ENCODE results near the gene PHACTR3. TPM values are rescaled to one million over a fixed set of nuclear protein-coding genes. Genes with fewer than 3 reads are reported as not detected.
"Not testable (repeated sequence)": the region's sequence is repeated elsewhere in the genome, so short reads cannot be mapped to it uniquely, and the experiment has no call there.

The PHACTR3 gene
- total RNA-seq, 2 experiments from 2014 or later, result not detected

DNA sequence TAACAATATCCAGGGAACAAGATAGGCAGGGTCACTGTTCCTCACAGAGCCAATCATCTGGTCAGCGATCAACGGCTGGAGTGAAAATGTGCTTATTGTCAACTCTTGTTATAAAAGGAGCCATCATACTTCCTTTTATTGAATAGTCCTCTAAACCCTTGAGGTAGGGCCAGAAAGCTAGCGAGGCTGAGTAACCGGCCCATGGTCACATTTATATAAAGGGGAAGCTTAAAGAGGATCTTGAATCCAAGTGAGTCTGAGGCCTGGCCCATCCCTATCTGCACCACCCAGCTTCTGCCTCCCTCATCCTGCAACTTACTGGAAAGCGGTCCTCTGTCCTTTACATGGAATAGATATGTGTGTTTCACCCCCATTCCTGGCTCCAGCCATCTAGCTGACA, 9.5 kb downstream of the PHACTR3 start:
- H3K27me3 Mint-ChIP-seq, result peaks cover 16% of the 10 kb centered on the region
- no peak overlapping the region for H3K27ac Mint-ChIP-seq
- H3K4me1 Mint-ChIP-seq, result no peaks in the 10 kb centered on the region
- no peak overlapping the region for H3K4me3 Mint-ChIP-seq
- H3K9me3 Mint-ChIP-seq (ENCODE audit: low read depth), result no peaks in the 10 kb centered on the region
- intact Hi-C loops (cut with DNase I, micrococcal nuclease), result no loop called here
- no peak for DNase-seq
- H3K36me3 Mint-ChIP-seq (ENCODE audit: low read depth), result no peaks in the 10 kb centered on the region
- ATAC-seq, result no peak
- ChIA-PET POLR2A (no interaction called here), CTCF (no interaction called here)

DNA sequence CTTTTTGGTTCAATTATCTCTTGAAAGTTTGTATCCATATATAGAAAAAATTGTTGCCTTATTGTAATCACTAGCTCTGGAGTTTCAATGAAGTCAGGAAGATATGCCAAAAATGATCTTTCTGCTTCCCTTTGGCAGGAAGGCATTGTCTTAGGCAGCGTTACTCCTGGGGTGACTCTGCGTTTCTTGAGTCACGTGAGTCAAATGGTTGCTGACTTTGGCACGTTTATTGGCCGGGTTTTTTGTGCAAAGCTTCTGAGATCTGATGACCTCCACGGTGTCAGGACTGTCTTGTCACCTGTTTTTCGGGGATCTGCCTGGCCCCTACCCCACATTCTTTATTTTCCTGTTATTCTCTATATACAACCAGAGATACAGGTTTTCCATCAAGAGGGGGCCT, 10.4 kb downstream of the PHACTR3 start:
- DNase-seq, result no peak
- Mint-ChIP-seq H3K27me3 (peaks cover 15% of the 10 kb centered on the region), H3K27ac (no peak overlapping the region), H3K9me3 (ENCODE audit: low read depth) (no peaks in the 10 kb centered on the region), H3K36me3 (ENCODE audit: low read depth) (no peaks in the 10 kb centered on the region), H3K4me3 (no peak overlapping the region), H3K4me1 (no peaks in the 10 kb centered on the region)
- ATAC-seq, result no peak
- POLR2A ChIA-PET, result interaction anchor here (0.6 kb wide), 1 partner anchor 32 kb away, joined by 3 read pairs; no protein-coding TSS in a partner anchor
- CTCF ChIA-PET, result no interaction called here
- intact Hi-C loops (cut with DNase I, micrococcal nuclease), result no loop called here

DNA sequence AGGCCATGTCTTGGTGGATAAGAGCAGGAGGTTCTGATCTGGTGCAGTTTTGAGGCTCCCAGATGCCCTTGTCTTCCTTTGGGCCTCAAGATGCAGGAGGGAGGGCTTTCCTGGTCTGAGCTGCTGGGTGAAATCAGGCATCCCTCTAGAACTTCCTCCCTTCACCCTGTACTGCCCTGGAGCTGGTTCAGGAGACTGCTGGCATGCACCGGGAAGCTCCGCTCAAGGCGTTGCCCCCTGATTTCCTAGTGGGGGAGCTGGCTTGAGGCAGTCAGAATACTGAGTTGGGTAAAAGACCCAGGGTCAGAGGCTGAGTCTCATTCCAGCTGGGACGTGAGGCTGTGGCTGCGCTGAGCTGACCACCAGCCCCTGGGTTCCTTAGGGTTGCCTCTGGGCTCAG, 12.0 kb downstream of the PHACTR3 start:
- CTCF ChIA-PET, result interaction anchor here (0.6 to 0.8 kb wide), 2 partner anchors 50 to 355 kb away, joined by 3 read pairs; no protein-coding TSS in a partner anchor

DNA sequence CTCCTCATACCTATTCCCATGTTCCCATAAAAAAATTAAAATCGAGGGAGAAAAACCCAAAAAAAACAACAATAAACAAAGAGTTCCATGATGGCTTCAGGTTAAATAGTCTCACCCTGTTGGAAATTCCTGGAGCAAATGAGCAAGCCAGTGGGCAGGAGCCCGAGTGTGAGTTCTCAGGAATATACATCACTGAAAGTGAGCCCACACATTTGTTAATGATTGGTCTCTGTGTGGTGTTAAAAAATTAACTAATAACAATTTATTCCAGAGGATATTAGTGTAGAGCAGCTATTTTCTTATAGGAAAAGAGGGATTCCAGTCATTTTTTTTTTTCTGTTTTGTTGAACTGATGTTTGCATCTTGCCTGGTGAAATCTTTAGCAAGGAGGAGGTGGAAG, 12.9 kb downstream of the PHACTR3 start:
- DNase-seq (no peak), ATAC-seq (no peak)
- no peaks in the 10 kb centered on the region for H3K9me3 Mint-ChIP-seq (ENCODE audit: low read depth)
- POLR2A ChIA-PET, result no interaction called here
- no peak overlapping the region for H3K4me3 Mint-ChIP-seq
- intact Hi-C loops (cut with DNase I, micrococcal nuclease), result no loop called here
- CTCF ChIA-PET, result interaction anchor here (0.8 kb wide), 1 partner anchor 51 kb away, joined by 3 read pairs; no protein-coding TSS in a partner anchor
- peaks cover 17% of the 10 kb centered on the region for H3K27me3 Mint-ChIP-seq
- H3K27ac Mint-ChIP-seq, result no peak overlapping the region
- no peaks in the 10 kb centered on the region for H3K36me3 Mint-ChIP-seq (ENCODE audit: low read depth)
- no peaks in the 10 kb centered on the region for H3K4me1 Mint-ChIP-seq

More for the DNA sequence above, 12.0 kb downstream of the PHACTR3 start:
- intact Hi-C loops (cut with DNase I, micrococcal nuclease), result no loop called here
- Mint-ChIP-seq H3K4me3 (no peak overlapping the region), H3K27ac (no peak overlapping the region), H3K9me3 (ENCODE audit: low read depth) (no peaks in the 10 kb centered on the region), H3K36me3 (ENCODE audit: low read depth) (no peaks in the 10 kb centered on the region), H3K27me3 (peaks cover 17% of the 10 kb centered on the region), H3K4me1 (no peaks in the 10 kb centered on the region)
- POLR2A ChIA-PET, result no interaction called here
- DNase-seq (no peak), ATAC-seq (no peak)

DNA sequence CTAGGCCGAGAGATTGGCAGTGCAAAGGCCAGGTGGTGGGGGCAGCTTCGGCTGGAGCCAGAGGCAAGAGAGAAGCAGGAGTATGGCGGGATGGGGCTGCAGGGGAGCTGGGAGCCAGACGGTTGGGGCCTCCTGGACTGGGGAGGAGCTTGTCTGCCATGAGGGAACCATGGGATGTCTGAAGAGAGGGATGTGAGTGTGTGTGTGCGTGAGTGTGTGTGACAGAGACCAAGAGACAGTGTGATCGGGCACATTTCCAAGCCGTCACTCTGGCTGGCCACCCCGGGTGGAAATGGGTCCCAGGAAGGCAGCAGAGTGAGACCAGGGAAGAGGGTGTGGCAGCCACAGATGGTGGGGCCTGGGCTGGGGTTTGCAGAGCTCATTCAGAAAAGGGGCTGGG, 13.8 kb downstream of the PHACTR3 start:
- intact Hi-C loops (cut with DNase I, micrococcal nuclease), result no loop called here
- no peak overlapping the region for H3K27ac Mint-ChIP-seq
- H3K4me1 Mint-ChIP-seq, result no peaks in the 10 kb centered on the region
- peaks cover 17% of the 10 kb centered on the region for H3K27me3 Mint-ChIP-seq
- ChIA-PET CTCF (no interaction called here), POLR2A (no interaction called here)
- no peaks in the 10 kb centered on the region for H3K9me3 Mint-ChIP-seq (ENCODE audit: low read depth)
- ATAC-seq (no peak), DNase-seq (no peak)
- no peaks in the 10 kb centered on the region for H3K36me3 Mint-ChIP-seq (ENCODE audit: low read depth)
- no peak overlapping the region for H3K4me3 Mint-ChIP-seq

DNA sequence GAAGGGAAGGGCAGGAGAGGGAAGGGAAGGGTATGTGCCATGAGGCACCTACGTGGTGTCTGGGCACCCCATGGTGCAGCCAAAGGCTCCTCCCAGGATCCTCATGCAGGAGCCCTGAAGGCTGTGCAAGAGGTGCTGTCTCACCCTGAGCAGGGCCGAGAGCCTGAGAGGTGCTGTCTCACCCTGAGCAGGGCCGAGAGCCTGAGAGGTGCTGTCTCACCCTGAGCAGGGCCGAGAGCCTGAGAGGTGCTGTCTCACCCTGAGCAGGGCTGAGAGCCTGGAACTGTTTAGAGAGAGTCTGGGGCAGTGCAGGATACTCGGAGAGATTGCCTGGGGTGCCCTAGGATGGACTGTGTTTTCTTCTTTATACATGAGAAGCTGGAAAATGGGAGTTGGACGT, 14.2 kb downstream of the PHACTR3 start:
- POLR2A ChIA-PET, result not testable (repeated sequence)

DNA sequence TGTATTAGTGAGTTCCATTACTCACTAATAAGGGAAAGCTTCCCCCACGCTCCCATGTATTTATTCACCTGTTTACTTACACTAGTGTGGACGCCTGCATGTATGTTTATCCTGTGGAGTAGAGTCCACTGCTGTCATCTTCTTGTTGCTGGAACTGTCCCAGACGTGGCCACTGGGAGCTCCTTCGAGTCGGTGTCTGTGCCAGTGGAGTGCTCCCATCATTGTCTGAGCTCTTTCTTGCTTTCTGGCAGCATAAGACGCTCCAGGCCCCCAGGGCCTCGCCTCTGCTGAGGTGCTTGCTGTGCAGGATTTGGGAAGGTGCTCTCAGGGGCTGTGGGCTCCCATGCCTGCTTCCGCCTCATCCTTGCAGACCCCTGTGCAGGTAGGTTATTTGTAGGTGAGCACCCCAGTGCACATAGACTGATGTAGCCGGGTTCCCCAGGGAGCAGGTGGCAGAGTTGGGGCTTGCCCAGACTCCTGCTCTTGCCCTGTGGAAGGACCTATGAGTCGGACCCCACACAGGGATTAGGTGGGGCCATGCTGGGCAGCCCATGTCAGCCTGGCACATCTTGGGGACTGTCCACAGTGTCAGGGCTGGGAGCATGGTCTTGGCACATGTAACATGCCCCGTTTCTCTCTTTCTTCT, 16.6 kb downstream of the PHACTR3 start:
- H3K4me1 Mint-ChIP-seq, result no peaks in the 10 kb centered on the region
- ChIA-PET CTCF (no interaction called here), POLR2A (no interaction called here)
- H3K36me3 Mint-ChIP-seq (ENCODE audit: low read depth), result no peaks in the 10 kb centered on the region
- H3K27ac Mint-ChIP-seq, result no peak overlapping the region
- ATAC-seq (no peak), DNase-seq (no peak)
- H3K4me3 Mint-ChIP-seq, result no peak overlapping the region
- H3K9me3 Mint-ChIP-seq (ENCODE audit: low read depth), result no peaks in the 10 kb centered on the region
- intact Hi-C loops (cut with DNase I, micrococcal nuclease), result no loop called here
- H3K27me3 Mint-ChIP-seq, result peaks cover 16% of the 10 kb centered on the region

More for the DNA sequence above, 14.2 kb downstream of the PHACTR3 start:
- H3K9me3 Mint-ChIP-seq (ENCODE audit: low read depth); H3K27ac Mint-ChIP-seq; H3K36me3 Mint-ChIP-seq (ENCODE audit: low read depth); H3K4me1 Mint-ChIP-seq; DNase-seq; ATAC-seq; CTCF ChIA-PET; intact Hi-C loops (cut with DNase I, micrococcal nuclease); H3K4me3 Mint-ChIP-seq: not testable (repeated sequence)
- H3K27me3 Mint-ChIP-seq, result peaks cover 19% of the 10 kb centered on the region

DNA sequence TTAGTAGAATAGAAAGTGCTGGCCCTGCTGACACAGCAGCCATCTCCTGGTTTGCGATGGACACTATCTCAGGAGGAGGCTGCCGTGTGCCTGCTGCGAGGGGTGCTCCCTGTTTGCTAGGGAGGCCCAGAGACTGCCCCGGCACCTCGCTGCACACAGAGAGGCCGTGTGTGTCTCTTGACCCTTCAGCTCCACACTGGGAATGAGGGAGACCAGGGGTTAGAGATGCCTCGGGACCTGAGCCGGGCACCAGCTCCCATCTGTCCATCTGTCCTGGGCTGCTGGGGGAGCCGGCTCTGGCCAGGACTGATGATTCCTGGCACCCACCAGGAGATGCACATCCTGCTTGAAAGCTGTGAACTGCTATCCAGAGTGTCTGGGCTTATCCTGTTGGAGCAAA, 18.2 kb downstream of the PHACTR3 start:
- Mint-ChIP-seq H3K4me1 (no peaks in the 10 kb centered on the region), H3K27ac (no peak overlapping the region), H3K27me3 (peaks cover 16% of the 10 kb centered on the region), H3K36me3 (ENCODE audit: low read depth) (no peaks in the 10 kb centered on the region), H3K9me3 (ENCODE audit: low read depth) (no peaks in the 10 kb centered on the region), H3K4me3 (no peak overlapping the region)
- ChIA-PET POLR2A (no interaction called here), CTCF (interaction anchor here (1.5 kb wide), 1 partner anchor 23 kb away, joined by 5 read pairs; no protein-coding TSS in a partner anchor)
- intact Hi-C loops (cut with DNase I, micrococcal nuclease), result no loop called here
- ATAC-seq (no peak), DNase-seq (no peak)

DNA sequence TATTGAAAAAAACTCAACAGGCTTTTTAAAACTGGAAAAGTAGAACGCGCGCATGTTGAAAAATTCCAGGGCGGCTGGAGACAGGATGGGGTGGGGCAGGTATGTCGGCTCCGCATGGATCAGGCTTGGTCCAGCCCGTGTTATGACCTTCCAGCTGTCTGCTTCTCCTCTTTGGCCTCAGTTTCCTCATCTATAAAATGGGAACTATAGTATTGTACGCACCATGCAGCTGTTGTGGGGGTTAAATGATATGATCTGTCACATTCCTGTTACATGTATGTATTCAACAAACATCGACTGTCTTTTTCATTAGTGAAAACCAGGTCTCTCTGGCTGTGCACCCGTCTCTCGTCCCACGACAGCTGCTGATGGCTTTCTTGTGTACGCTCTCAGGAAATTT, 18.8 kb downstream of the PHACTR3 start:
- Mint-ChIP-seq H3K27me3 (peaks cover 11% of the 10 kb centered on the region), H3K36me3 (ENCODE audit: low read depth) (no peaks in the 10 kb centered on the region), H3K4me1 (no peaks in the 10 kb centered on the region), H3K4me3 (no peak overlapping the region), H3K27ac (no peak overlapping the region), H3K9me3 (ENCODE audit: low read depth) (no peaks in the 10 kb centered on the region)
- POLR2A ChIA-PET, result no interaction called here
- CTCF ChIA-PET, result interaction anchor here (1.5 kb wide), 1 partner anchor 24 kb away, joined by 5 read pairs; no protein-coding TSS in a partner anchor
- ATAC-seq (no peak), DNase-seq (no peak)
- intact Hi-C loops (cut with DNase I, micrococcal nuclease), result no loop called here

DNA sequence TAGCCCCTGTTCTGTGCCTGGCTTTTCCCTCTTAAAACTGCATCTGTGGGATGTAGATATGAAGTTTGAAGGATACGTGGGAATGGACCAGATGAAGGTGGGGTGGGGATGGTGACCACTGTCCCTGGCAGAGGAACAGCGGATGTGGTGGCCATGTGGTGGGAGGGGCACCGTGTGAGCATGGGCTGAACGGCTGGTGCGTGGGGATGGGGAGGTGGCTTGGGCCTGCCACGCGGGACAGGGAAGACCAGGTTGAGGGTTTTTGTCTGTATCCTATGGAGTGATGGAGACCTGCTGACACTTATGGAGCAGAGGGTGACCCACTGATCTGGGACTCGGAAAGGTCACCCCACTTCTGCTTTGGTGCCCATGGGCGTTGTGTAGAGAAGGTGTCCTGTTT, 19.2 kb downstream of the PHACTR3 start:
- Mint-ChIP-seq H3K27me3 (peaks cover 7% of the 10 kb centered on the region), H3K27ac (no peak overlapping the region), H3K9me3 (ENCODE audit: low read depth) (no peaks in the 10 kb centered on the region), H3K36me3 (ENCODE audit: low read depth) (no peaks in the 10 kb centered on the region), H3K4me1 (no peaks in the 10 kb centered on the region), H3K4me3 (no peak overlapping the region)
- POLR2A ChIA-PET, result no interaction called here
- ATAC-seq, result no peak
- CTCF ChIA-PET, result no interaction called here
- DNase-seq, result no peak
- intact Hi-C loops (cut with DNase I, micrococcal nuclease), result no loop called here

DNA sequence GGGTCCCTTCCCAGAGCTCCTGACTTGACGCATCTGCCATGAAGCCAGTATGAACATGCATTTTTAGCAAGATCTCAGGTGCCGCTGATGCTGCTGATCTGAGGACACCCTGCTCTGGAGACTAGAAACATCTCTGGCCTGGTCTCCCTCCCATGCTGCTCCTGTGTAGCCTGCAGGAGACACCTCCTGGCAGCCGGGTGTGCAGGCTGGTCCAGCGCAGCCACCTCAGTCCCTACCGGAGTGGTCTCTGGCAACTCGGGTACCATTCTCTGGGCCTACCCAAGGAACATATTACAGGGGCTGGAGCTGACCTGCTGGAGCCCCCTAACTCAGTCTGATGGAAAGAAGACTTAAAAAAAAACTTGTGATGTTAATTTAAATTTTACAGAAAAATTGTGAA, 20.1 kb downstream of the PHACTR3 start:
- ATAC-seq (no peak), DNase-seq (no peak)
- ChIA-PET CTCF (interaction anchor here (0.6 kb wide), 1 partner anchor 26 kb away, joined by 4 read pairs; no protein-coding TSS in a partner anchor), POLR2A (no interaction called here)
- Mint-ChIP-seq H3K9me3 (ENCODE audit: low read depth) (no peaks in the 10 kb centered on the region), H3K4me3 (no peak overlapping the region), H3K27me3 (peaks cover 4% of the 10 kb centered on the region), H3K4me1 (no peaks in the 10 kb centered on the region), H3K36me3 (ENCODE audit: low read depth) (no peaks in the 10 kb centered on the region), H3K27ac (no peak overlapping the region)
- intact Hi-C loops (cut with DNase I, micrococcal nuclease), result no loop called here

DNA sequence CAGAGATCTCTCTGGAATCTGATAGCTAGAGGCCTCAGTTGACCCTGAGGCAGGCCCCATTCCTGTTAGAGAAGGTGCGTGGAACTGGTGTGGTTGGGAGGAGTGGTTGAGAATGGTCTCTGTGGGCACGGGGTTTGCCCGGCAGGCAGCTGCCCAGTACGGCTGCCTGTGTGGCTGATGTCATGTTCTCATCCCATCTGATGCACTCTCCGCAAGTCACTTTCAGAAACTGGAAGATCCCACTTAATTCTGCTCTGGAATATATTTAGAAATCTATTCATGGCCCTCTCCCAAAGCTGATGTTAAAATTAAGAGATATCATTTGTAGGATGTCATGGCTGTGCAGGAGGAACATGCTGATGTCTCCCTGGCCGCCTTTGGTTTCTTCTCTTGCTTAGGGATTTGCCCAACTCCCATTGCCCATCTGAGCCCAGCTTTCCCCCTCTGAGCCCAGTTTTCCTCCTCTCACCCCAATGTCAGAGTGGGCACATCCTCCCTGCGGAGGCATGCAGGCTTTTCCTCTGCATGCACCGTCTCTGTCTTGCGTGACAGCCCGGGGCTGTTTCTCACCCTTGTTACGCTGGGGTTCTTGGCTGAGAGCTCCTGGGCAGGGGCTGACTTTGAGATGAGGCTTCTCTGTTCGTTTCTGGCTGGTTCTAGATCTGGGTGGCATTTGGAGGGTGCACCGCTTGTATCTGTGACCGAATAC, 21.0 kb downstream of the PHACTR3 start:
- no peak overlapping the region for H3K4me3 Mint-ChIP-seq
- H3K9me3 Mint-ChIP-seq (ENCODE audit: low read depth), result no peaks in the 10 kb centered on the region
- H3K4me1 Mint-ChIP-seq, result no peaks in the 10 kb centered on the region
- CTCF ChIA-PET, result interaction anchor here (0.6 kb wide), 1 partner anchor 27 kb away, joined by 4 read pairs; no protein-coding TSS in a partner anchor
- ATAC-seq, result no peak
- H3K27me3 Mint-ChIP-seq, result peaks cover 2% of the 10 kb centered on the region
- DNase-seq, result no peak
- no peaks in the 10 kb centered on the region for H3K36me3 Mint-ChIP-seq (ENCODE audit: low read depth)
- POLR2A ChIA-PET, result no interaction called here
- intact Hi-C loops (cut with DNase I, micrococcal nuclease), result no loop called here
- no peak overlapping the region for H3K27ac Mint-ChIP-seq
